GM06990 (cell line): ENCODE data around the gene SOX8.
"Not testable (repeated sequence)": the region's sequence is repeated elsewhere in the genome, so short reads cannot be mapped to it uniquely, and the experiment has no call there.

Experiments
- DNase-seq: peaks from one replicate; pipeline ENCODE4 v3.0.0-alpha.2; 2011; ENCODE audit not compliant: insufficient read length; ENCODE audit errors: extremely low read depth
- H3K27me3 ChIP-seq: replicated peaks from 2 replicates; pipeline ENCODE4 v1.6.0; 2011; ENCODE audit warnings: low read length; ENCODE audit not compliant: control insufficient read depth, insufficient read depth
- H3K36me3 ChIP-seq: 2 replicates; pipeline ENCODE4 v1.5.1; 2011; ENCODE audit warnings: low read length; ENCODE audit not compliant: control insufficient read depth, insufficient read depth
- H3K4me3 ChIP-seq: replicated peaks from 2 replicates; pipeline ENCODE4 v1.5.1; 2011; ENCODE audit warnings: low read depth, mild to moderate bottlenecking, control low read depth, low read length
- TF ChIP-seq, protein P1 (sequence below): IDR thresholded peaks from 2 replicates; pipeline ENCODE4 v1.5.1; 2011; ENCODE audit warnings: low read length, control low read depth, mild to moderate bottlenecking, inconsistent platforms; ENCODE audit not compliant: insufficient read depth, poor library complexity, severe bottlenecking

The SOX8 gene

GRCh38 chr16:1024138-1024537 lies 42.6 kb downstream of the SOX8 start:
- H3K4me3 ChIP-seq = no peak overlapping the region
- DNase-seq = no peak
- H3K36me3 ChIP-seq = no peaks in the 10 kb centered on the region
- TF ChIP-seq, protein P1, sequence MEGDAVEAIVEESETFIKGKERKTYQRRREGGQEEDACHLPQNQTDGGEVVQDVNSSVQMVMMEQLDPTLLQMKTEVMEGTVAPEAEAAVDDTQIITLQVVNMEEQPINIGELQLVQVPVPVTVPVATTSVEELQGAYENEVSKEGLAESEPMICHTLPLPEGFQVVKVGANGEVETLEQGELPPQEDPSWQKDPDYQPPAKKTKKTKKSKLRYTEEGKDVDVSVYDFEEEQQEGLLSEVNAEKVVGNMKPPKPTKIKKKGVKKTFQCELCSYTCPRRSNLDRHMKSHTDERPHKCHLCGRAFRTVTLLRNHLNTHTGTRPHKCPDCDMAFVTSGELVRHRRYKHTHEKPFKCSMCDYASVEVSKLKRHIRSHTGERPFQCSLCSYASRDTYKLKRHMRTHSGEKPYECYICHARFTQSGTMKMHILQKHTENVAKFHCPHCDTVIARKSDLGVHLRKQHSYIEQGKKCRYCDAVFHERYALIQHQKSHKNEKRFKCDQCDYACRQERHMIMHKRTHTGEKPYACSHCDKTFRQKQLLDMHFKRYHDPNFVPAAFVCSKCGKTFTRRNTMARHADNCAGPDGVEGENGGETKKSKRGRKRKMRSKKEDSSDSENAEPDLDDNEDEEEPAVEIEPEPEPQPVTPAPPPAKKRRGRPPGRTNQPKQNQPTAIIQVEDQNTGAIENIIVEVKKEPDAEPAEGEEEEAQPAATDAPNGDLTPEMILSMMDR = no peak
- no peaks in the 10 kb centered on the region; the same call in 1 of the 2 replicates for H3K27me3 ChIP-seq

- not testable (repeated sequence) for H3K4me3 ChIP-seq, H3K27me3 ChIP-seq, H3K36me3 ChIP-seq
- DNase-seq = peak; percentile 65
Measured at GRCh38 chr16:1025183-1025809, 43.7 kb downstream of the SOX8 start.

- Histone ChIP-seq H3K36me3 (no peaks in the 10 kb centered on the region), H3K27me3 (no peaks in the 10 kb centered on the region; the same call in 1 of the 2 replicates), H3K4me3 (no peak overlapping the region)
- TF ChIP-seq, protein P1 = no peak
- no peak for DNase-seq
Measured at GRCh38 chr16:1026057-1026783, 44.6 kb downstream of the SOX8 start.

- Histone ChIP-seq H3K27me3 (no peaks in the 10 kb centered on the region; the same call in 1 of the 2 replicates), H3K4me3 (no peak overlapping the region), H3K36me3 (no peaks in the 10 kb centered on the region)
- TF ChIP-seq, protein P1 = no peak
- no peak for DNase-seq
Measured at GRCh38 chr16:1026784-1027500, 45.4 kb downstream of the SOX8 start.

DNA sequence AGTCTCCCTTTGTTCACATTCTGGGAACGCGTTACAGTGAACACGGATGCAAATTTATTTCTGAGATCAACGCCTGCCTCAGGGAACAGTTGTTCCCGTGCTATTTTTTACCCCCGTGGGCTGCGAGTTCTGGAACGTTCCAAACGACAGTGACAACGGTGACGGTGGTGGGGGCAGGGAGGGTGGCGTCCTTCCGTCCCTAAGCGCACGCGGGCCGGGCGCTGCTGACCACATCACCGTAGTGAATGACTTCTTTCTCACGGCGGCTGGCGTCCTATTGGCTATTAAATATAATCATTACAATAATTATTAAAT lies 45.9 kb downstream of the SOX8 start:
- Histone ChIP-seq H3K36me3 (no peaks in the 10 kb centered on the region), H3K27me3 (no peaks in the 10 kb centered on the region; the same call in 1 of the 2 replicates), H3K4me3 (no peak overlapping the region)
- TF ChIP-seq, protein P1 = no peak
- no peak for DNase-seq

- no peaks in the 10 kb centered on the region for H3K36me3 ChIP-seq
- DNase-seq = no peak
- TF ChIP-seq, protein P1 = no peak
- no peaks in the 10 kb centered on the region; the same call in 1 of the 2 replicates for H3K27me3 ChIP-seq
- no peak overlapping the region for H3K4me3 ChIP-seq
Measured at GRCh38 chr16:1028056-1028455, 46.5 kb downstream of the SOX8 start.
